Raji (cell line): ENCODE results near the gene PDE11A.

Source experiments
- POLR2A ChIP-seq: IDR thresholded peaks from 2 replicates; pipeline ENCODE4 v1.6.1; 2011; ENCODE audit warnings: low read depth, low read length, control low read depth; ENCODE audit not compliant: insufficient read depth

PDE11A gene

DNA sequence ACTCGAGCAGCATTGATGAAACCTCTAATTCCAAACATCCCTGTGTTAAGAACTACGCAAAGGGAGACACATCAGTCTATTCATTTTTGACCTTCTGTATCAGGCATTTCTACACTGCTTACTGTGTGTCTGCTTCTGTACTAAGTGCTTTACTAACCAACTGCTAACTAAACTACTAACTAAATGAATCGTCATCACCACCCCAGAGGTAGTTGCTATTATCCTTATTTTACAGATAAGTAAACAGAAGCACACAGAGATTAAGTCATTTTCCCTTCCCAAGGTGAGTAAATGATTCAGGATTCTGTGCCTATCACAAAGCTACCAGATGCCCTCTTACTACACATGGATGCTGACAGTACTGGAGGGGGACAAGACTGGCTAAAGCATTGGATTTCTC lies 395.9 kb downstream of the PDE11A start:
- TF ChIP-seq POLR2A = no peak

DNA sequence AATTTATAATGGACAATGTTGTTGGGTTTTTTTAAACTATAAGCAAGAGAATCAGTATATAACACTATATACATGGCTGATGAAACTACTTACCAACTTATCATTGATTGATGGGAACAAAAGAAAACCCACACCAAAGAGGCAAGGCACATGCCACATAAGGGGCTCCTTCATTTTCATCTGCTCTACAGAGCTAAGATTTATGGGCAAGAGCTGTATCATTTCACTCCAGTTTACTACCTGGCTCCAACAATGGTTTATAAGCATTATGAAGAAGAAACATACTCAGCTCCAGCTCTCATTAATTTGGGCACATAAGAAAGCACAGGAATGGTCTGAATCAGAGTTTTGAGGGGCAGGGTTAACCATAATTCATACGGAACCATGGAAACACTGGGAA lies 396.8 kb downstream of the PDE11A start:
- no peak for TF ChIP-seq POLR2A

GRCh38 chr2:177675350-177675821 lies 397.2 kb downstream of the PDE11A start:
- TF ChIP-seq POLR2A = no peak

- no peak for TF ChIP-seq POLR2A
These were observed 398.7 kb downstream of the PDE11A start for GRCh38 chr2:177673602-177674595.

DNA sequence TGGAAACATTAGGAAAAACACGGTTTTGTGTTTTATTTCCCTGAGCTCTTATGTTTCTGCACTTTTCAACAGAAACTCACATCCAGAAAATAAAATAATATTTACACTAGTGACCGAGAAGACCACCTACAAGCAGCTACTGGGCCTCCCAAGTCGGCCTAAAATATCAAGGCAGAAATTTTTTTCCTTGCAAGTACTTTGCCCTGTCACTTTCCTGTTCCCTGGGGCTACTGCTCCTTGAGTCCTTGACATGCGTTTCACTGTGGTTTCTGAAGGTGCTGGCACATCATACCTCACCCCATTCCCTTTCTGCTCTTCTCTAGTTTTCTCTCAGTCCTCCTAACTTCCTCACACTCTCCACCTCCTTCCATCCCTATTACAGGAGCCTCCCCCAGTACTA lies 400.9 kb downstream of the PDE11A start:
- TF ChIP-seq POLR2A = no peak

DNA sequence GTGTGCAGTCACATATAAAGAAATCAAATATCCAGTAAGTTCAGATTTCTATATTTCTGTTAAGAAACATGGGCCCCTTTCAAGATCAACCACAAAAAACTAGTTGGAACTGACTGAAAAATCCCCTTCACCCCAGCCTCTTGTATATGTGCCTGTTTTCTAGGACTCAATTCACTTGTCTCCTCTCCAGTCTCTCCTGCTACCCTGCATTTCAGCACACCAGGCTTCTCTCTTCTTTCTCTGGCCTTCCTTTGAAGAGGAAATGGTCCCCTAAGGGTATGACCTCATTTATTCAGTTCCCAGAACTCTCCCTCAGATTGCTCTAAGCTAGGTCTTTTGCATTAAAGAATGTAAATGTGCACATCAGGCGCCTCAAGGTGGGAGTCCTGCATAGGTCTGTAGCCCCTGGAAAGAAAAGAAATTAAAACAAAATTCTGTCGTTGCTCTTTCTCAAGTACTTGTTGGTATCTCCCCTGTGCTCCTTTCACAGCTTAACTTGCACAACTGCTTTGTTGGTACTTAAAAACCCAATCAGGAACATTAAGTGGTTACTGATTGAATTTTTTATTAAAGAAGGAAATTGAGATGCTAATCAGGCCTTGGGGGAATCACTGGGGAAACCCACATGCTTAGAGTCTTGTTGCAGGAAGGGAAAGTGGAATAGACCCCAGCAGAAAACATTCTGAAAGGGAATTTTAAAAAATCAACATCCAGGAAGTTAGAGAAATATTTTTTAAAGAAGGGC lies 401.6 kb downstream of the PDE11A start:
- no peak for TF ChIP-seq POLR2A

DNA sequence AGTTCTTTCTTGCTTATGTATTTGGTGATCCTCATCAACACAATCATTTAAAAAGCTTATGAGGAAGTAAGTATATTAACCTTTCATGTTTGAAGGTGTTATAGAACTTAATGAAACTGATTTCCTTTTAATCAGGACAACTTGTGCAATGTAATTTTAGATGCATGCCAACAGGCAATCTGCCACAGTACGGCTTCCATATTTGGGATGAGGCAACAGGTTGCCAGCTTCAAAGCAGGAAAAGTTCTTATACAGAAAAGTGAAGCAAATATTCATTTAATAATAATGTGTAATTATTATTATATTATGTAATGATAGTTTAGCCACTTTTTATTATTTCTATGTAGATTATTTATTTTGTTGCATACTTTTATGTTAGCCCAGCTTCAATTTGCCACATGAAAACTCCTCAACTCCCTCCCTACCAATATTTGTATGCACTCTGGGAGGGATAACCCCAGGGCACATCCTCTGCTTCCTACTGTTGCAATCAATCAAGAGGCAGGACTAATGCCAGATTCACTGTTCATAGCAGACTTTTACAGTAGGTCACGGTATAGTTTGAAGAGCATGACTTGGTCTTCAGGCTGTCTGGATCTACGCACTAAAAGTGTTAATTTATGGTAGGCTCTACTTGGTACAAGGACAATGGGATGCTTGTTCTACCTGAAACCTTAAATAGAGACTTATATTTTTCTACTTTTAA lies 402.8 kb downstream of the PDE11A start:
- no peak for TF ChIP-seq POLR2A

- no peak for TF ChIP-seq POLR2A
These were observed 403.4 kb downstream of the PDE11A start for GRCh38 chr2:177669201-177669600.

- no peak for TF ChIP-seq POLR2A
These were observed 404.0 kb downstream of the PDE11A start for GRCh38 chr2:177668617-177669016.

GRCh38 chr2:177667626-177668025 lies 405.0 kb downstream of the PDE11A start:
- no peak for TF ChIP-seq POLR2A

- no peak for TF ChIP-seq POLR2A
These were observed 406.2 kb downstream of the PDE11A start for GRCh38 chr2:177666408-177666807.

- no peak for TF ChIP-seq POLR2A
These were observed 406.6 kb downstream of the PDE11A start for GRCh38 chr2:177665948-177666347.

DNA sequence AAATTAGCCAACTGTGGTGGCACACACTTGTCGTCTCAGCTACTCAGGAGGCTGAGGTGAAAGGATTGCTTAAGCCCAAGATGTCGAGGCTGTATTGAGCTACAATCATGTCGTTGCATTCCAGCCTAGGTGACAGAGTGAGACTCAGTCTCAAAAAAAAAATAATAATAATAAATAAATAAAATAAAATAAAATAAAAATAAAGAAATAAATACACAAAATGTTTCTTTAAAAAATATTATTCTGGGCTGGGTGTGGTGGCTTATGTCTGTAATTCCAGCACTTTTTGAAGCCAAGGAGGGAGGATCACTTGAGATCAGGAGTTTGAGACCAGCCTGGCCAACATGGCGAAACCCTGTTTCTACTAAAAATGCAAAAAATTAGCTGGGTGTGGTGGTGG lies 407.2 kb downstream of the PDE11A start:
- TF ChIP-seq POLR2A = no peak

DNA sequence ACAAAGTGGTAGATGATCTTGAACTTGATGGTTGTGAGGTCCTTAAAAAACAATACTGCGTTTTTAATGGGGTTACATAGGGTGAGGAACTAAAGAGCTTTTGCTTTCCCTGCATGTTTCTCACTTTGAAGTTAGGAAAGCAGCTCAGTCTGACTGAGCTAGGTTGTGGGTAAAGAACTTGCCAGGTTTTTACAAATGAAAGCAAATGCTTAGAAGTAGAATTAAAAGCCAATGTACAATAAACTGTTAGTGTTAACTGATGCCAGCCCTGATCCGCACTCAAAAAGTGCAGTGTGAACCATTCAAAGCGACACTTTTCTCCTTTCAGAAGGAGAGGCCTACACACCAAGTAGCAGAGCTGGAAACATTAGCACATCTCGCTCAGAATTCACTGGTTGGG lies 409.7 kb downstream of the PDE11A start:
- no peak for TF ChIP-seq POLR2A

- no peak for TF ChIP-seq POLR2A
These were observed 411.8 kb downstream of the PDE11A start for GRCh38 chr2:177660742-177661141.
